GM23338 (cell line): ENCODE data around the gene HRNR. TPM values are rescaled to one million over a fixed set of nuclear protein-coding genes. Genes with fewer than 3 reads are reported as not detected.
"Not testable (repeated sequence)": the region's sequence is repeated elsewhere in the genome, so short reads cannot be mapped to it uniquely, and the experiment has no call there.

Source experiments
- ATAC-seq: fragments of 200-7000 bp; cut with Tn5 transposase; 3 replicates; pipeline ENCODE4 v1.9.1; 2020
- DNase-seq: peaks from one replicate; pipeline ENCODE4 v3.0.0-alpha.2; 2015; ENCODE audit warnings: low spot score
- H2AFZ ChIP-seq: fragments of 200-600 bp; sonication (generic); 2 replicates; pipeline ENCODE4 v1.8.0; 2016; ENCODE audit warnings: antibody characterized with exemption, mild to moderate bottlenecking, moderate library complexity
- H3F3A ChIP-seq: fragments of 200-600 bp; sonication (generic); replicated peaks from 2 replicates; pipeline ENCODE4 v1.8.0; 2017; ENCODE audit warnings: antibody characterized with exemption, mixed run types, low read depth
- H3K27ac ChIP-seq: fragments of 200-600 bp; sonication (generic); 2 replicates; pipeline ENCODE4 v1.6.1; 2016; ENCODE audit warnings: low read depth
- H3K27me3 ChIP-seq: fragments of 200-600 bp; sonication (generic); 2 replicates; pipeline ENCODE4 v1.8.0; 2016; ENCODE audit warnings: mild to moderate bottlenecking, mixed run types, moderate library complexity; ENCODE audit not compliant: insufficient read depth
- H3K36me3 ChIP-seq: fragments of 200-600 bp; sonication (generic); 2 replicates; pipeline ENCODE4 v1.8.0; 2016; ENCODE audit warnings: mild to moderate bottlenecking; ENCODE audit not compliant: insufficient read depth
- H3K4me1 ChIP-seq: fragments of 200-600 bp; sonication (generic); 2 replicates; pipeline ENCODE4 v1.8.0; 2016; ENCODE audit warnings: mild to moderate bottlenecking, moderate library complexity; ENCODE audit not compliant: insufficient read depth
- H3K4me2 ChIP-seq: fragments of 200-600 bp; sonication (generic); 2 replicates; pipeline ENCODE4 v1.7.1; 2017; ENCODE audit warnings: mixed run types
- H3K4me3 ChIP-seq: fragments of 200-600 bp; sonication (generic); 2 replicates; pipeline ENCODE4 v1.6.1; 2016; ENCODE audit warnings: mixed run types
- H3K79me2 ChIP-seq: fragments of 200-600 bp; sonication (generic); replicated peaks from 2 replicates; pipeline ENCODE4 v1.8.0; 2017; ENCODE audit warnings: mild to moderate bottlenecking; ENCODE audit not compliant: insufficient read depth
- H3K9me2 ChIP-seq: fragments of 200-600 bp; sonication (generic); 2 replicates; pipeline ENCODE4 v1.8.0; 2017; ENCODE audit not compliant: insufficient read depth
- H4K20me1 ChIP-seq: fragments of 200-600 bp; sonication (generic); replicated peaks from 2 replicates; pipeline ENCODE4 v1.8.0; 2017; ENCODE audit warnings: mild to moderate bottlenecking; ENCODE audit not compliant: insufficient read depth
- H3K27ac Mint-ChIP-seq: 2 replicates; pipeline ENCODE4 v1.8.0; 2020; ENCODE audit warnings: inconsistent platforms, mild to moderate bottlenecking, moderate library complexity, mixed read lengths
- H3K27me3 Mint-ChIP-seq: 3 replicates; pipeline ENCODE4 v1.8.0; 2022; ENCODE audit warnings: low read depth, mild to moderate bottlenecking, moderate library complexity, mixed read lengths, inconsistent platforms; ENCODE audit not compliant: insufficient read depth, poor library complexity
- H3K36me3 Mint-ChIP-seq: 3 replicates; pipeline ENCODE4 v1.8.0; 2021; ENCODE audit warnings: low read depth, mild to moderate bottlenecking, inconsistent platforms, moderate library complexity, mixed read lengths
- H3K4me1 Mint-ChIP-seq: 3 replicates; pipeline ENCODE4 v1.8.0; 2020; ENCODE audit warnings: mild to moderate bottlenecking, inconsistent platforms, mixed read lengths
- H3K4me3 Mint-ChIP-seq: 3 replicates; pipeline ENCODE4 v1.8.0; 2021; ENCODE audit warnings: moderate library complexity, mild to moderate bottlenecking, inconsistent platforms, mixed read lengths
- H3K9me3 Mint-ChIP-seq: 3 replicates; pipeline ENCODE4 v1.8.0; 2020; ENCODE audit warnings: moderate library complexity, mild to moderate bottlenecking, inconsistent platforms, mixed read lengths
- CREB1 ChIP-seq: fragments of 250-450 bp; sonication (Bioruptor Pico); IDR thresholded peaks from 2 replicates; pipeline ENCODE4 v1.5.0; 2020; ENCODE audit warnings: low read depth, mild to moderate bottlenecking, moderate library complexity
- EZH2phosphoT487 ChIP-seq: fragments of 200-600 bp; sonication (generic); IDR thresholded peaks from one replicate; pipeline ENCODE4 v1.8.1; 2018; ENCODE audit warnings: antibody characterized with exemption; ENCODE audit not compliant: unreplicated experiment
- JUNB ChIP-seq: IDR thresholded peaks from one replicate; pipeline ENCODE4 v1.6.1; 2016; ENCODE audit warnings: antibody characterized with exemption; ENCODE audit not compliant: unreplicated experiment
- NANOG ChIP-seq: IDR thresholded peaks from 2 replicates; pipeline ENCODE4 v1.6.1; 2016; ENCODE audit warnings: antibody characterized with exemption, borderline replicate concordance
- POLR2AphosphoS5 ChIP-seq: IDR thresholded peaks from 2 replicates; pipeline ENCODE4 v1.6.1; 2016; ENCODE audit warnings: antibody characterized with exemption, low read depth
- STAT1 ChIP-seq: IDR thresholded peaks from one replicate; pipeline ENCODE4 v1.6.1; 2016; ENCODE audit warnings: antibody characterized with exemption; ENCODE audit not compliant: unreplicated experiment
- ZNF114 ChIP-seq: fragments of 250-450 bp; sonication (Bioruptor Pico); IDR thresholded peaks from 2 replicates; pipeline ENCODE4 v1.5.0; 2020; ENCODE audit warnings: mild to moderate bottlenecking, moderate library complexity
- ZNF331 ChIP-seq: fragments of 250-450 bp; sonication (Bioruptor Pico); IDR thresholded peaks from 2 replicates; pipeline ENCODE4 v1.5.0; 2020; ENCODE audit warnings: low read depth, mild to moderate bottlenecking, moderate library complexity
- polyA plus RNA-seq: library from polyadenylated mRNA; unstranded; fragments of >200 nt; fragmentation: Nextera tagmentation; extraction: Ambion mirVana; gene quantifications from 2 replicates; pipeline ENCODE4 v1.2.1, GENCODE V29; 2016
- total RNA-seq: library from RNA; depleted of rRNA; stranded (reverse); fragments of >200 nt; shearing (Covaris generic); gene quantifications from 2 replicates; pipeline ENCODE4 v1.2.3, GENCODE V29; 2014
- TF ChIP-seq, protein P1 (sequence below): IDR thresholded peaks from one replicate; pipeline ENCODE4 v1.6.1; 2018; ENCODE audit warnings: antibody characterized with exemption; ENCODE audit not compliant: unreplicated experiment
- TF ChIP-seq, protein P2 (sequence below), 2 experiments: fragments of 200-600 bp in 1 of 2; sonication (generic) in 1 of 2; conservative IDR thresholded peaks; 2 replicates each; pipeline versions ENCODE4 v1.5.1 to v1.6.1; 2016 to 2017; ENCODE audit warnings: antibody characterized with exemption in 2 of 2, low read depth in 2 of 2, mild to moderate bottlenecking in 2 of 2, moderate library complexity in 1 of 2
- TF ChIP-seq, protein P3 (sequence below): fragments of 250-450 bp; sonication (Bioruptor Pico); IDR thresholded peaks from 2 replicates; pipeline ENCODE4 v1.5.0; 2020; ENCODE audit warnings: mild to moderate bottlenecking, moderate library complexity

Gene HRNR
- total and polyA plus RNA-seq, 2 experiments from 2014 or later: not detected

DNA sequence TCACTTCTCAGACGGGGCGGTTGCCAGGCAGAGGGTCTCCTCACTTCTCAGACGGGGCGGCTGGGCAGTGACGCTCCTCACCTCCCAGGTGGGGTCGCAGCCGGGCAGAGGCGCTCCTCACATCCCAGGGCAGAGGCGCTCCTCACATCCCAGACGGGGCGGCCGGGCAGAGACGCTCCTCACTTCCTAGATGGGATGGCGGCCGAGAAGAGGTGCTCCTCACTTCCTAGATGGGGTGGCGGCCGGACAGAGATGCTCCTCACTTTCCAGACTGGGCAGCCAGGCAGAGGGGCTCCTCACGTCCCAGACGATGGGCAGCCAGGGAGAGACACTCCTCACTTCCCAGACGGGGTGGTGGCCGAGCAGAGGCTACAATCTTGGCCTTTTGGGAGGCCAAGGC, 32.4 kb upstream of the HRNR start:
- not testable (repeated sequence) for H3K27ac ChIP-seq, H3K4me1 ChIP-seq, H3F3A ChIP-seq, H3K4me3 Mint-ChIP-seq, H2AFZ ChIP-seq, H3K4me1 Mint-ChIP-seq, H3K27me3 Mint-ChIP-seq, DNase-seq, ATAC-seq, H3K4me3 ChIP-seq, H3K9me2 ChIP-seq, H3K4me2 ChIP-seq, H4K20me1 ChIP-seq, H3K36me3 ChIP-seq, H3K27me3 ChIP-seq, H3K27ac Mint-ChIP-seq, H3K79me2 ChIP-seq
- H3K9me3 Mint-ChIP-seq: peaks cover 68% of the 10 kb centered on the region
- H3K36me3 Mint-ChIP-seq: peaks cover 16% of the 10 kb centered on the region; the same call in 2 of the 3 replicates

DNA sequence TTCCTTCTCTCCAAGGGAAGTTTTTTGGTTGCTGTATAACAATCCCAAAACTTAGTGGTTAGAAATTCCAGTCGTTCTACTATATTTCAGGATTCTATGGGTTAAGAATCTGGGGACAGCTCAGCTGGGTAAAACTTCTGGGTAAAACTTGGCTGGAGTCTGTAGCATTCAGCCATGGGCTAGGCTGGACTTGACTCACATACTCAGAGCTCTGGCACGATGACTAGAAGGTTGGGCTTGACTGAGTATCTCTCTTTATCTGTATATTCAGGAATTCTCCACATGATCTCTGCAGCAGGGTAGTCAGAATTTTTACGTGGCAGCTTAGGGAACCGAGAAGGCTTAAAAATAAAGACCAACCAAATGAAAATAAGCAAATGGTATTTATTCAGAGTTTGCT, 28.2 kb upstream of the HRNR start:
- Mint-ChIP-seq H3K27ac (no peak overlapping the region), H3K4me3 (no peak overlapping the region), H3K36me3 (peaks cover 7% of the 10 kb centered on the region; the same call in 2 of the 3 replicates), H3K27me3 (no peaks in the 10 kb centered on the region), H3K9me3 (peaks cover 45% of the 10 kb centered on the region), H3K4me1 (no peaks in the 10 kb centered on the region)
- Histone ChIP-seq H3F3A (no peaks in the 10 kb centered on the region), H4K20me1 (no peaks in the 10 kb centered on the region), H2AFZ (no peak overlapping the region), H3K27ac (no peak overlapping the region), H3K4me1 (no peaks in the 10 kb centered on the region), H3K4me3 (no peak overlapping the region), H3K36me3 (no peaks in the 10 kb centered on the region), H3K4me2 (no peak overlapping the region), H3K27me3 (no peaks in the 10 kb centered on the region), H3K79me2 (no peaks in the 10 kb centered on the region), H3K9me2 (no peaks in the 10 kb centered on the region)
- ATAC-seq (no peak), DNase-seq (no peak)
- TF ChIP-seq STAT1 (no peak), NANOG (no peak), ZNF331 (CRISPR knock-in tag) (no peak), ZNF114 (CRISPR knock-in tag) (no peak), EZH2phosphoT487 (no peak), POLR2AphosphoS5 (no peak), CREB1 (no peak), JUNB (no peak)
- TF ChIP-seq, protein P1, sequence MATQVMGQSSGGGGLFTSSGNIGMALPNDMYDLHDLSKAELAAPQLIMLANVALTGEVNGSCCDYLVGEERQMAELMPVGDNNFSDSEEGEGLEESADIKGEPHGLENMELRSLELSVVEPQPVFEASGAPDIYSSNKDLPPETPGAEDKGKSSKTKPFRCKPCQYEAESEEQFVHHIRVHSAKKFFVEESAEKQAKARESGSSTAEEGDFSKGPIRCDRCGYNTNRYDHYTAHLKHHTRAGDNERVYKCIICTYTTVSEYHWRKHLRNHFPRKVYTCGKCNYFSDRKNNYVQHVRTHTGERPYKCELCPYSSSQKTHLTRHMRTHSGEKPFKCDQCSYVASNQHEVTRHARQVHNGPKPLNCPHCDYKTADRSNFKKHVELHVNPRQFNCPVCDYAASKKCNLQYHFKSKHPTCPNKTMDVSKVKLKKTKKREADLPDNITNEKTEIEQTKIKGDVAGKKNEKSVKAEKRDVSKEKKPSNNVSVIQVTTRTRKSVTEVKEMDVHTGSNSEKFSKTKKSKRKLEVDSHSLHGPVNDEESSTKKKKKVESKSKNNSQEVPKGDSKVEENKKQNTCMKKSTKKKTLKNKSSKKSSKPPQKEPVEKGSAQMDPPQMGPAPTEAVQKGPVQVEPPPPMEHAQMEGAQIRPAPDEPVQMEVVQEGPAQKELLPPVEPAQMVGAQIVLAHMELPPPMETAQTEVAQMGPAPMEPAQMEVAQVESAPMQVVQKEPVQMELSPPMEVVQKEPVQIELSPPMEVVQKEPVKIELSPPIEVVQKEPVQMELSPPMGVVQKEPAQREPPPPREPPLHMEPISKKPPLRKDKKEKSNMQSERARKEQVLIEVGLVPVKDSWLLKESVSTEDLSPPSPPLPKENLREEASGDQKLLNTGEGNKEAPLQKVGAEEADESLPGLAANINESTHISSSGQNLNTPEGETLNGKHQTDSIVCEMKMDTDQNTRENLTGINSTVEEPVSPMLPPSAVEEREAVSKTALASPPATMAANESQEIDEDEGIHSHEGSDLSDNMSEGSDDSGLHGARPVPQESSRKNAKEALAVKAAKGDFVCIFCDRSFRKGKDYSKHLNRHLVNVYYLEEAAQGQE: no peak
- TF ChIP-seq, protein P2, sequence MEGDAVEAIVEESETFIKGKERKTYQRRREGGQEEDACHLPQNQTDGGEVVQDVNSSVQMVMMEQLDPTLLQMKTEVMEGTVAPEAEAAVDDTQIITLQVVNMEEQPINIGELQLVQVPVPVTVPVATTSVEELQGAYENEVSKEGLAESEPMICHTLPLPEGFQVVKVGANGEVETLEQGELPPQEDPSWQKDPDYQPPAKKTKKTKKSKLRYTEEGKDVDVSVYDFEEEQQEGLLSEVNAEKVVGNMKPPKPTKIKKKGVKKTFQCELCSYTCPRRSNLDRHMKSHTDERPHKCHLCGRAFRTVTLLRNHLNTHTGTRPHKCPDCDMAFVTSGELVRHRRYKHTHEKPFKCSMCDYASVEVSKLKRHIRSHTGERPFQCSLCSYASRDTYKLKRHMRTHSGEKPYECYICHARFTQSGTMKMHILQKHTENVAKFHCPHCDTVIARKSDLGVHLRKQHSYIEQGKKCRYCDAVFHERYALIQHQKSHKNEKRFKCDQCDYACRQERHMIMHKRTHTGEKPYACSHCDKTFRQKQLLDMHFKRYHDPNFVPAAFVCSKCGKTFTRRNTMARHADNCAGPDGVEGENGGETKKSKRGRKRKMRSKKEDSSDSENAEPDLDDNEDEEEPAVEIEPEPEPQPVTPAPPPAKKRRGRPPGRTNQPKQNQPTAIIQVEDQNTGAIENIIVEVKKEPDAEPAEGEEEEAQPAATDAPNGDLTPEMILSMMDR (conservative IDR thresholded peaks at IDR 0.05; ENCODE audit: low read depth in 2 of 2): no peak
- TF ChIP-seq, protein P3, sequence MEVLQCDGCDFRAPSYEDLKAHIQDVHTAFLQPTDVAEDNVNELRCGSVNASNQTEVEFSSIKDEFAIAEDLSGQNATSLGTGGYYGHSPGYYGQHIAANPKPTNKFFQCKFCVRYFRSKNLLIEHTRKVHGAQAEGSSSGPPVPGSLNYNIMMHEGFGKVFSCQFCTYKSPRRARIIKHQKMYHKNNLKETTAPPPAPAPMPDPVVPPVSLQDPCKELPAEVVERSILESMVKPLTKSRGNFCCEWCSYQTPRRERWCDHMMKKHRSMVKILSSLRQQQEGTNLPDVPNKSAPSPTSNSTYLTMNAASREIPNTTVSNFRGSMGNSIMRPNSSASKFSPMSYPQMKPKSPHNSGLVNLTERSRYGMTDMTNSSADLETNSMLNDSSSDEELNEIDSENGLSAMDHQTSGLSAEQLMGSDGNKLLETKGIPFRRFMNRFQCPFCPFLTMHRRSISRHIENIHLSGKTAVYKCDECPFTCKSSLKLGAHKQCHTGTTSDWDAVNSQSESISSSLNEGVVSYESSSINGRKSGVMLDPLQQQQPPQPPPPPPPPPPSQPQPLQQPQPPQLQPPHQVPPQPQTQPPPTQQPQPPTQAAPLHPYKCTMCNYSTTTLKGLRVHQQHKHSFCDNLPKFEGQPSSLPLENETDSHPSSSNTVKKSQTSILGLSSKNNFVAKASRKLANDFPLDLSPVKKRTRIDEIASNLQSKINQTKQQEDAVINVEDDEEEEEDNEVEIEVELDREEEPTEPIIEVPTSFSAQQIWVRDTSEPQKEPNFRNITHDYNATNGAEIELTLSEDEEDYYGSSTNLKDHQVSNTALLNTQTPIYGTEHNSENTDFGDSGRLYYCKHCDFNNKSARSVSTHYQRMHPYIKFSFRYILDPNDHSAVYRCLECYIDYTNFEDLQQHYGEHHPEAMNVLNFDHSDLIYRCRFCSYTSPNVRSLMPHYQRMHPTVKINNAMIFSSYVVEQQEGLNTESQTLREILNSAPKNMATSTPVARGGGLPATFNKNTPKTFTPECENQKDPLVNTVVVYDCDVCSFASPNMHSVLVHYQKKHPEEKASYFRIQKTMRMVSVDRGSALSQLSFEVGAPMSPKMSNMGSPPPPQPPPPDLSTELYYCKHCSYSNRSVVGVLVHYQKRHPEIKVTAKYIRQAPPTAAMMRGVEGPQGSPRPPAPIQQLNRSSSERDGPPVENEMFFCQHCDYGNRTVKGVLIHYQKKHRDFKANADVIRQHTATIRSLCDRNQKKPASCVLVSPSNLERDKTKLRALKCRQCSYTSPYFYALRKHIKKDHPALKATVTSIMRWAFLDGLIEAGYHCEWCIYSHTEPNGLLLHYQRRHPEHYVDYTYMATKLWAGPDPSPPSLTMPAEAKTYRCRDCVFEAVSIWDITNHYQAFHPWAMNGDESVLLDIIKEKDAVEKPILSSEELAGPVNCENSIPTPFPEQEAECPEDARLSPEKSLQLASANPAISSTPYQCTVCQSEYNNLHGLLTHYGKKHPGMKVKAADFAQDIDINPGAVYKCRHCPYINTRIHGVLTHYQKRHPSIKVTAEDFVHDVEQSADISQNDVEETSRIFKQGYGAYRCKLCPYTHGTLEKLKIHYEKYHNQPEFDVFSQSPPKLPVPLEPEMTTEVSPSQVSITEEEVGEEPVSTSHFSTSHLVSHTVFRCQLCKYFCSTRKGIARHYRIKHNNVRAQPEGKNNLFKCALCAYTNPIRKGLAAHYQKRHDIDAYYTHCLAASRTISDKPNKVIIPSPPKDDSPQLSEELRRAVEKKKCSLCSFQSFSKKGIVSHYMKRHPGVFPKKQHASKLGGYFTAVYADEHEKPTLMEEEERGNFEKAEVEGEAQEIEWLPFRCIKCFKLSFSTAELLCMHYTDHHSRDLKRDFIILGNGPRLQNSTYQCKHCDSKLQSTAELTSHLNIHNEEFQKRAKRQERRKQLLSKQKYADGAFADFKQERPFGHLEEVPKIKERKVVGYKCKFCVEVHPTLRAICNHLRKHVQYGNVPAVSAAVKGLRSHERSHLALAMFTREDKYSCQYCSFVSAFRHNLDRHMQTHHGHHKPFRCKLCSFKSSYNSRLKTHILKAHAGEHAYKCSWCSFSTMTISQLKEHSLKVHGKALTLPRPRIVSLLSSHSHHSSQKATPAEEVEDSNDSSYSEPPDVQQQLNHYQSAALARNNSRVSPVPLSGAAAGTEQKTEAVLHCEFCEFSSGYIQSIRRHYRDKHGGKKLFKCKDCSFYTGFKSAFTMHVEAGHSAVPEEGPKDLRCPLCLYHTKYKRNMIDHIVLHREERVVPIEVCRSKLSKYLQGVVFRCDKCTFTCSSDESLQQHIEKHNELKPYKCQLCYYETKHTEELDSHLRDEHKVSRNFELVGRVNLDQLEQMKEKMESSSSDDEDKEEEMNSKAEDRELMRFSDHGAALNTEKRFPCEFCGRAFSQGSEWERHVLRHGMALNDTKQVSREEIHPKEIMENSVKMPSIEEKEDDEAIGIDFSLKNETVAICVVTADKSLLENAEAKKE (CRISPR knock-in tag): no peak
